ENCODE results near the gene TOM1.

Gene TOM1

DNA sequence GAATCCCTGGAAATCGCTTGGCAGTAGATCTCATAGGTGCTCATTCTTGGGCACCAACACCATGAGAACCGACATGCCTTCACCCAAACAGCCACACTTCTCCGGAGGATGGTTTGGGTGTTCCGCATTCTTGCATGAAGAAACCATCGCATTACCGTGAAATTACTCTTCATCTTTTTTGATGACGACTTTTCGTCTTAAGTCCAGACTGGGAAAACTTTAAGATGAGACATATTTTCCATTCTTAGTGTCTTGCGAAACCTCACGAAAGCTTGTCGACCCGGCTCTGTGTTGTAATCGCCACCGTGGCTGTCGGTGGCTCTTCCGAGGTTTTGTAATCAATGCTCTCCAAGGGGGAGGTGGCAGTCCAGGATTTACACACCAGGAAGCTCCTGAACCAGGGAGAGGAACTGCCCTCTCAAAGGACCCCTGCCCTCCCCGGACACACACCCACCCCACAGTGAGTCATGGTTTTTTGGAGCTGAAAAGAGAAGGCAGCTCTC lies 1.7 kb downstream of the TOM1 start:
- H3K27me3 ChIP-seq, result no peaks in the 10 kb centered on the region
- no peaks in the 10 kb centered on the region for H3K9me3 ChIP-seq
- H3K4me1 ChIP-seq (ENCODE audit: control insufficient read depth in 1 of 2, insufficient read depth in 1 of 2, low read depth in 1 of 2, low read length in 1 of 2), result peaks cover 44 to 47% of the 10 kb centered on the region in 2 experiments
- peak overlapping the region; percentile 79 to 99 for H3K4me3 ChIP-seq (ENCODE audit: low read depth in 1 of 2, low read length in 1 of 2)
- peak overlapping the region; percentile 96 for H3K27ac ChIP-seq
- TF ChIP-seq, protein P1, sequence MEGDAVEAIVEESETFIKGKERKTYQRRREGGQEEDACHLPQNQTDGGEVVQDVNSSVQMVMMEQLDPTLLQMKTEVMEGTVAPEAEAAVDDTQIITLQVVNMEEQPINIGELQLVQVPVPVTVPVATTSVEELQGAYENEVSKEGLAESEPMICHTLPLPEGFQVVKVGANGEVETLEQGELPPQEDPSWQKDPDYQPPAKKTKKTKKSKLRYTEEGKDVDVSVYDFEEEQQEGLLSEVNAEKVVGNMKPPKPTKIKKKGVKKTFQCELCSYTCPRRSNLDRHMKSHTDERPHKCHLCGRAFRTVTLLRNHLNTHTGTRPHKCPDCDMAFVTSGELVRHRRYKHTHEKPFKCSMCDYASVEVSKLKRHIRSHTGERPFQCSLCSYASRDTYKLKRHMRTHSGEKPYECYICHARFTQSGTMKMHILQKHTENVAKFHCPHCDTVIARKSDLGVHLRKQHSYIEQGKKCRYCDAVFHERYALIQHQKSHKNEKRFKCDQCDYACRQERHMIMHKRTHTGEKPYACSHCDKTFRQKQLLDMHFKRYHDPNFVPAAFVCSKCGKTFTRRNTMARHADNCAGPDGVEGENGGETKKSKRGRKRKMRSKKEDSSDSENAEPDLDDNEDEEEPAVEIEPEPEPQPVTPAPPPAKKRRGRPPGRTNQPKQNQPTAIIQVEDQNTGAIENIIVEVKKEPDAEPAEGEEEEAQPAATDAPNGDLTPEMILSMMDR (IDR thresholded peaks at IDR 0.05), result peak; percentile 21
- peaks cover 16% of the 10 kb centered on the region for H3K36me3 ChIP-seq

DNA sequence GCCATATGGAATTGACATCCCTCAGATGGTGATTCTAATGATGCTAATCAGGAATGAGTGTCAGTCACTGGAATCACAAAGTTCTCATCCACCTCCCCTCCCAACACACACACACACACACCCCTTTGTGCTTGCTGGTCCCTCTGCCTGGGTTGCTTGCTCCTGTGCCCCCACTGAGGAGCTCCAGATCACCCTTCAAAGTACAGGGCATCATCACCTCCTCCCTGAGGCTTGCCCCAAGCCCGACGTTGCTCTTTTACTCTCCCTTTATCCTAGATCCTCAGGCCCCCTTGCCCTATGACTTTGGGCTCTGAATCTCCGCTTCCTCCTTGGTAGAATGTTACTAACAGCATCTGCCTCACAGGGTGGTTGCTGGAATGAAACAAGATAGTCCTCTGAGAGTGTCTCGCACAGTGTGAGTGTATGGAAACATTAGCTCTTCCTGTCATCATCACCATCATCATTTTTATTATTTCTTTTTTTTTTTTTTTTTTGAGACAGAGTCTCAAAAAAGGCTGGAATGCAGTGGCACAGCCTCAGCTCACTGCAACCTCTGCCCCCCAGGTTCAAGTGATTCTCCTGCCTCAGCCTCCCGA lies 3.4 kb downstream of the TOM1 start:
- TF ChIP-seq, protein P1 (IDR thresholded peaks at IDR 0.05), result no peak
- Histone ChIP-seq H3K27me3 (no peaks in the 10 kb centered on the region), H3K4me1 (ENCODE audit: control insufficient read depth in 1 of 2, insufficient read depth in 1 of 2, low read depth in 1 of 2, low read length in 1 of 2) (peaks cover 56 to 62% of the 10 kb centered on the region in 2 experiments), H3K9me3 (no peaks in the 10 kb centered on the region), H3K27ac (peak overlapping the region; percentile 96), H3K4me3 (ENCODE audit: low read depth in 1 of 2, low read length in 1 of 2) (no peak overlapping the region), H3K36me3 (peaks cover 18% of the 10 kb centered on the region)

DNA sequence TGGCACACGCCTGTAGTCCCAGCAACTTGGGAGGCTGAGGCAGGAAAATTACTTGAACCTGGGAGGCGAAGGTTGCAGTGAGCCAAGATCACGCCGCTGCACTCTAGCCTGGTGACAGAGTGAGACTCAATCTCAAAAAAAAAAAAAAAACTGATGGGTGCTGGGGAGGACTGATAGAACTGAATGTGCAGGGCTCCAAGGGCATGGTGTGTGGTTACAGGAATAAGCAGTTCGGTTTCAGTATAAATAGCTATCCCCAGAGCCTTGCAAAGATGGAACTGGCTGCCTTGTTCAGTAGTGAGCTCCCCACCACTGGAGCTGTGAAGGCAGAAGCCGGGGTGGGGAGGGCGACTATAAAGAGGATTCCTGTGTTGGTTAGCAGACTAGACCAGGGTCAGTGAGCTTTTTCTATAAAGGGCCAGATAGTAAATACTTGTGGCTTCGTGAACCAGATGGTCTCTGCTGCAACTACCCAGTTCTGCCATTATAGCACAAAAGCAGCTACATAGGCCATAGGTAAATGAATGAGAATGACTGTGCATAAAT lies 5.9 kb downstream of the TOM1 start:
- no peak overlapping the region for H3K4me3 ChIP-seq (ENCODE audit: low read depth in 1 of 2, low read length in 1 of 2)
- no peaks in the 10 kb centered on the region for H3K9me3 ChIP-seq
- H3K4me1 ChIP-seq (ENCODE audit: control insufficient read depth in 1 of 2, insufficient read depth in 1 of 2, low read depth in 1 of 2, low read length in 1 of 2), result peaks cover 61 to 68% of the 10 kb centered on the region in 2 experiments
- H3K27me3 ChIP-seq, result no peaks in the 10 kb centered on the region
- H3K36me3 ChIP-seq, result peaks cover 35% of the 10 kb centered on the region
- TF ChIP-seq, protein P1 (IDR thresholded peaks at IDR 0.05), result no peak
- H3K27ac ChIP-seq, result peak overlapping the region; percentile 52

DNA sequence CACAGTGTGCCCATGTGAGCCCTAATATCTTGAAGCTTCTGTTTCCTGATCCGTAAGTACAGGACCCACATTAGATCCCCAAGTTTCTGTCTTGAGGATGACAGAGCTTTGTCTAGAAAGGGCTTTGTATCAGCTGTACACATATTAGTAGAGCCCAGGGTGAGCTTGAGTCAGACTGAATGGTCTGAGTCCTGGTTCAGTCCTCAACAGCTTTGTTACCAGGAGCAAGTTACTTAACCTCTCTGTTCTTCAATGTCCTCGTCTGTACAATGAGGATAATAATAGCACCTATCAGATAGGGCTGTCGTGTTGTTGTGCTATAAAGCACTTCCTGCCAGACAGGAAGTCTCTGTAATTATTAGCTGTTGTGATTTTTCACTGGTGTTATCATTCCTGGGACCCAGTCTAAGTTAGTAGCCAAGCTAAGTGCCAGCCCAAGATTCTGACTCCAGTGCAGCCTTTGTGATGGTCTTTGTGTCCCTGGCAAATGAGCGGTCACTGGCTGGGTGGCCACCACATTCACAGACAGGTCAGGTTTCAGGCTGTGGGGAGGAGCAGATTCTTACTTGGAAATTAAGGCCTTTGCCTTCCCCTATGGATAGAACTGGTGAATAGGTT lies 6.8 kb downstream of the TOM1 start:
- Histone ChIP-seq H3K27me3 (no peaks in the 10 kb centered on the region), H3K4me1 (ENCODE audit: control insufficient read depth in 1 of 2, insufficient read depth in 1 of 2, low read depth in 1 of 2, low read length in 1 of 2) (peaks cover 52 to 62% of the 10 kb centered on the region in 2 experiments), H3K36me3 (peaks cover 43% of the 10 kb centered on the region), H3K4me3 (ENCODE audit: low read depth in 1 of 2, low read length in 1 of 2) (no peak overlapping the region), H3K9me3 (no peaks in the 10 kb centered on the region), H3K27ac (peak overlapping the region; percentile 52)
- TF ChIP-seq, protein P1 (IDR thresholded peaks at IDR 0.05), result no peak

DNA sequence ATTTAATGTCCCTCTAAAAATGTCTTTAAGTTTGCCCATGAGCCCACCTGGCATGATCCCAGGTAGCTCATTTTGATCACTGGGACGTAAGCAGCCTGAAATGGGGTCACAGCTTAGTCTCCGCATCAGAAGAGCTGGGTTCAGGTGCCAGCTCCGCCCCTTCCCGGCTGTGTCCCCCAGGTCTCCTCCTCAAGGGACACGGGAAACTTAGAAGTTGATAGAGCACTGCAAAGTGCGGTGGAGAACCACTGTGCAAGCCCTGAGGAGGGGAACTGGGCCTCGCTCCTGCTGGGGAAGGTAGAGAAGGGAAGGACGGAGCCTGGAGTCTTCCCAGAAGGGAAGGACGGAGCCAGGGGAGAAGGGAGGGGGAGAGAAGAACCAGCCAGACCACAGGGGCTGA lies 7.7 kb downstream of the TOM1 start:
- TF ChIP-seq, protein P1 (IDR thresholded peaks at IDR 0.05), result no peak
- Histone ChIP-seq H3K36me3 (peaks cover 50% of the 10 kb centered on the region), H3K27ac (peak overlapping the region; percentile 80), H3K4me3 (ENCODE audit: low read depth in 1 of 2, low read length in 1 of 2) (no peak overlapping the region), H3K4me1 (ENCODE audit: control insufficient read depth in 1 of 2, insufficient read depth in 1 of 2, low read depth in 1 of 2, low read length in 1 of 2) (peaks cover 43 to 53% of the 10 kb centered on the region in 2 experiments), H3K27me3 (no peaks in the 10 kb centered on the region), H3K9me3 (no peaks in the 10 kb centered on the region)

All from neutrophil (primary cell).